LHCN-M2 (cell line): ENCODE data around the gene SCG2. TPM values are rescaled to one million over a fixed set of nuclear protein-coding genes. Genes with fewer than 3 reads are reported as not detected.

ENCODE experiments used
- DNase-seq: peaks from one replicate; pipeline ENCODE4 v3.0.0-alpha.2; 2012; ENCODE audit warnings: low read depth
- polyA plus RNA-seq: library from polyadenylated mRNA; unstranded; fragments of >200 nt; gene quantifications from one replicate; pipeline ENCODE4 v1.2.1, GENCODE V29; 2012; ENCODE audit warnings: missing spikeins
- total RNA-seq: library from RNA; depleted of rRNA; stranded (reverse); fragments of >200 nt; gene quantifications from 2 replicates; pipeline ENCODE4 v1.2.3, GENCODE V29; 2014; rRNA removed

SCG2 gene
- total RNA-seq = 10.8 and 12.7 TPM in 2 replicates
- polyA plus RNA-seq = 1.7 TPM

GRCh38 chr2:223601932-223602666, at the start of gene SCG2:
SCG2 (minus strand) TSS chr2:223602361; CDS start chr2:223599282, 3,079 bp downstream.
- DNase-seq = peak; percentile 87

- peak; percentile 71 for DNase-seq
These were observed 47.7 kb upstream of the SCG2 start for GRCh38 chr2:223649554-223650533.

- DNase-seq = no peak
These were observed 46.6 kb upstream of the SCG2 start for GRCh38 chr2:223648755-223649154.

GRCh38 chr2:223647258-223647952, 45.2 kb upstream of the SCG2 start:
- DNase-seq = peak; percentile 43

- no peak for DNase-seq
These were observed 42.0 kb upstream of the SCG2 start for GRCh38 chr2:223644136-223644535.

GRCh38 chr2:223643309-223643708, 41.1 kb upstream of the SCG2 start:
- no peak for DNase-seq

- no peak for DNase-seq
These were observed 40.3 kb upstream of the SCG2 start for GRCh38 chr2:223642506-223642905.

- DNase-seq = no peak
These were observed 38.9 kb upstream of the SCG2 start for GRCh38 chr2:223641082-223641481.

- DNase-seq = peak; percentile 48
These were observed 32.9 kb upstream of the SCG2 start for GRCh38 chr2:223635080-223635479.

- DNase-seq = no peak
These were observed 32.1 kb upstream of the SCG2 start for GRCh38 chr2:223634238-223634637.

- no peak for DNase-seq
These were observed 31.5 kb upstream of the SCG2 start for GRCh38 chr2:223633656-223634055.

GRCh38 chr2:223632826-223633225, 30.7 kb upstream of the SCG2 start:
- no peak for DNase-seq

GRCh38 chr2:223626716-223627115, 24.6 kb upstream of the SCG2 start:
- peak; percentile 94 for DNase-seq

- DNase-seq = no peak
These were observed 23.5 kb upstream of the SCG2 start for GRCh38 chr2:223625652-223626051.

GRCh38 chr2:223621901-223622300, 19.7 kb upstream of the SCG2 start:
- no peak for DNase-seq

- no peak for DNase-seq
These were observed 17.4 kb upstream of the SCG2 start for GRCh38 chr2:223619486-223620129.

GRCh38 chr2:223618172-223619035, 16.2 kb upstream of the SCG2 start:
- no peak for DNase-seq

GRCh38 chr2:223614534-223614933, 12.4 kb upstream of the SCG2 start:
- DNase-seq = no peak

GRCh38 chr2:223613017-223613950, 11.1 kb upstream of the SCG2 start:
- DNase-seq = peak; percentile 96
